ENCODE results near the gene MOB3A.
"Not testable (repeated sequence)": the region's sequence is repeated elsewhere in the genome, so short reads cannot be mapped to it uniquely, and the experiment has no call there.

MOB3A gene

DNA sequence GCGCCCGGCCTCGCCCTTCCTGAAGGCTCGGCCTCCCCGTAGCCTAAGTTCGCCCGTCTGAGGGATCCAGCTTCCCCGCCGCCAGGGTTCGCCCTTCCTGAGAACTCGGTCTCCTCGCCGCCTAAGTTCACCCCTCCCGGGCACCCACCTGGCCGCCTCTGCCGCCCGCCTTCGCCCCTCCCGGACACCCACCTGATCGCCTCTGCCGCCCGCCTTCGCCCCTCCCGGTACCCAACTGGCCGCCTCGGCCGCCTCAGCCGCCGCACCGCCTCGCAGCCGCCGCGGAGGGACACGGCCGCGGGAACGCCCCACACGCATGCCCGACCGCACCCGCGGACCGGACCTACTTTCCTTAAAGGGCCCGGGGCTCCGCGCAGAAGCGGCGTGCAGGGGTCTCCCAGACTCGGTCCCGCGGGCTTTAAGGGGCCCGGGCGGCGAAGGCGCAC is at the start of gene MOB3A:
Gene MOB3A, minus strand, starts transcription at position 293 of the 446 bp plus-strand sequence. CDS start 17,766 bp downstream, outside the sequence.
- DNase-seq, result peak; percentile 87

DNA sequence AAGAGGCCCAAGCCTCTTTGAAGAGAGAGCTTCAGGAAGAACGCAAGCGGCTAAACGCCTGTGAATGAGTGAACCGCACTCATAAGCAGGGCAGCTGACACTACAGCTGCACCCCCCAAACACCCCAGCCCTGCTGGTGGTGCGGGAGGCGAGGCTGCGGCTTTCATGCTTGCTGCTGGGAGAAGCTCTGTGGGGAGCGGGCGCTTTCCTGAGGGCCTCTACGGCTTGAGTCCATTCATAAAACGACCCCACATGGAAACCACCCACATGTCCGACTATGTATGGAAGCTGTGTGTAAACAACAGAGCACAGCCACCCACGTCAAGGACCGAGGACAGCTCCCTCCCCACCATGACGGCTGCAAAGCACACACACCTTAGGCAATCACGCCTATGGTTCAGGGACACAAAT is 49.7 kb upstream of the MOB3A start:
- DNase-seq, result no peak

DNA sequence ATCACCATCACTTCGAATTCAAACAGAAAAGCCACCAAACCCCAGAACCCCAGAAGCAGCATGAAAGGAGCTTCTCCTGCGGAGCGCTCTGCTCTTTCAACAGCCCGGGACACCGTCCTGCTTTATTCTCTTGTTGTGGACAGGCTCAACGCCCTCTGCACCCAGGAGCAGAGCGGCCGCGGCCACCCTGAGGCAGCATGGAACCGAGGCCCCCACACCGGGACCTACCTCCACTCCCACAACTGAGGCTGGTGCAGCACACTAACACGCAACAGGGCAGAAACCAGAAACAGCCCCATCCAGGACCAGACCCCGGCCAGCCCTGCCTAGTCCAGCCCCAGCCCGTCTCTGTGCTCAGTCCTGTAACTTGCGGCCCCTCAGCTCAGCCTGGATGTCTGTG is 48.1 kb upstream of the MOB3A start:
- DNase-seq, result no peak

DNA sequence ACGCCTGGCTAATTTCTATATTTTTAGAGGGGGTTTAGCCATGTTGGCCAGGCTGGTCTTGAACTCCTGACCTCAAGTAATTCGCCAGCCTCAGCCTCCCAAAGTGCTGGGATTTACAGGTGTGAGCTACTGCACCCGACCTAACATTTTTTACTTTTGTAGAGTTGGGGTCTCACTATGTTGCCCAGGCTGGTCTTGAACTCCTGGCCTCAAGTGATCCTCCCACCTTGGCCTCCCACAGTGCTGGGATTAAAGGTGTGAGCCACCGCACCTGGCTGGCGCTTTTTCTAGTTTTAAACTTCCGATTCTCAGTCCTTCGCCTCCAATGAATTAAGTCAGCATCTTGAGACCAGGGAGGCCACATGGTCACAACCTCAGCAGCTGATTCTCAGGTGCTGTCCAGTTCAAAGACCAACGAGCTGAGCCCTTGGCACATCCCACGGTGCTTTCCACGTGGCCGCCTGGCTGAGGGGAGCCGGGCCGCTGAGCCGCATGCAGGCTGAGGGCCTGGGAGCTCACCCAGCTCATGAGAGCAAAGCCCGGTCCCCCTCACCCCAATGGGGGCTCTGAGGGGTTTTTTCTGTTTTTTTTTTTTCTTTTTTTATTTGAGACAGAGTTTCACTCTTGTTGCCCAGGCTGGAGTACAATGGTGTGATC is 46.2 kb upstream of the MOB3A start:
- DNase-seq, result no peak

DNA sequence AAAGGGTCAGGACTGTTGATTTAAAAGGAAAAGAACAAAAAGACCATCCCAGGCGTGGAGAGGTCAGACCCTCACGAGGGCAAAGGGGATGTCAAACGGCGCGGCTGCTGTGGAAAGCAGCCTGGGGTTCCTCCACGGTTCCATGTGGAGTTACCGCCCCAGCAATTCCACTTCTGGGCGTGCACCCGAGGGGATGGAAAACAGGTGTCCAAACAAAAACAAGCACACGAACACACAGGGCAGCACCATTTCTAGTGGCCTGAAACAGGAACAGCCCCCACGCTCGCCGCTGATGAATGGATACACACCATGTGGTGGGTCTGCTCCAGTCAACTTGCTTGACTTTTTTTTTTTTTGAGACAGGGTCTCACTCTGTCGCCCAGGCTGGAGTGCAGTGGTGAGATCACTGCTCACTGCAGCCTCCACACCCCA is 44.0 kb upstream of the MOB3A start:
- no peak for DNase-seq

DNA sequence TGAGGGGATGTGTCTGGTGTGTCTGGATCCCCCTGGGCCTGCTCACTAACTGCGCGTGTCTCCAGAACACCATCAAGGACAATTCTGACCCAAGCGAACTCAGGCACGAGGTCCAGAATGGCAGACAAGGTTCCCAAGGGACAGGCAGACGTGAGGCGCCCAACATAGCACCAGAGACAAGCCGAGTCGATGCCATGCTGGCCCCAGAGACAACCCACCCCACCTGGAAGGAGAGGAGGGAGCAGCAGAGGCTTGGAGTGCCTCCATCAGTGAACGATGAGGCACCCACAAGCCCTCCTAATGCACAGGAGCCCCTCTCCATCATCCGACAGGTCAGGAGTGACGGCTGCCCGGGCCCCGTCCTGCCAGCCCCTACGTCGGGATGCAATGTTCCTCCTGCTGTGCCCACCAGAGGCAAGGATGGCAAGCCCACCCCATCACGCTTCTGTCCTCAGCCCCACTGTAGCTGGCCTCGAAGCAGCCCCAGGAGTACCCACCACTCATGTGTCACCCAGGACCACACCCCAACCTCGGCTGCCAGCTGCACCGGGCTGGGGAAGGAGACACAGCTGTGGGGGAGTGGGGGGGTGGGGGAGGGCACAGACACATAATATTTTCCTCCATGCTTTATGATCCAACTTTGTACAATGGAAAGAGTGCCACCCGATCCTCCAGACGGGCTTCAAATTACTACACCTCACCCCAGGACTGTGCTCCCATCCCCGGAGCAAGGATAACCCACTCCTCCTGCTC is 43.4 kb upstream of the MOB3A start:
- DNase-seq, result no peak

DNA sequence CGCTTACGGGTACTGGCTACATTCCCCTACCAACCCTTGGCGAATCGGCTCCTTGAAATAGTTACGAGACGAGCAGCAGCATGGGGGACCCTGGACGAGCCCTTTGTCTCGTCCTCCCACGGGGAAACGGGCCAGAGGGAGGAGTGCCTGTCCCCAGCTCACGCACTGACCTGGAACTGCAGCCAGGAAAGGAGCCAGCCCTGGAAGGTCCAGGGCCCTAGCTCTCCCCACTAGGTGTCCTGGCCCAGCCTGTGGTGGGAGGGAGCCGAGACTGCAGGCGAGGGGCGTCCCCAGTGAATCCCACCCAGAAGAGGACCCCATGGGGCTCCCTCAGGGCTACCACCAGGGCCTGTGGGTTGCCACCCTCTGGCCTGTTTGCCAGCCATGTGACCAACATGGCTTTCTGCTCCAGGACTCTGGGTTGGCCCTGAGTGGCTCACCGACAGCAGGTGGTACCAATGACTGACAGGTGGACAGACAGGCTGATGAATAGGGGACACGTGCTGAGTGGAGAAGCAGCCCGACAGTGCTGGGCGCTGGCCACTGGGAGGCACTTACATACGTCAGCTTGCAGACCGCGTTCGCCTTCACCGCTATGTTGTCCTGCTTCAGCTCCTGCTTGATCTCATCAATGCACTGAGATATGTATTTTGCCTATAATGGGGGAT is 42.1 kb upstream of the MOB3A start:
- DNase-seq, result no peak

DNA sequence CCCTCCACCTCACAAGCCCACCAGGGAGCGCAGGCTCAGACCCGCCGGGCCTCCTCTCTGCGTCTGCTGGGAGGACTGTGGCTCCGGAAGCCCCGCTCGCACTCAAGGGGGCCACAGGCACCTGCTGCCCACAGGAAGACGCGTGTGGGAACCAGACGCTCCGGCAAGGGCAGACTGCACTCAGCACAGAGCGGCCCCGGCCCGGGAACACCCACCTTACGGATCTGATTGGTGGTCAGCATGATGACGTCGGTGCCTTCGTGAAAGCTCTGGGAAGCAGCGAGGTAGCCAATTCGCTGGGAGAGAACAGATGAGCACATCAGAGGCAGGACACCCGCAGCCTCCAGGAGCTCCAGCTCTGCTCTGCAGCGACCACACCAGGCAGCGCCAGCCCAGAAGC is 40.7 kb upstream of the MOB3A start:
- no peak for DNase-seq

DNA sequence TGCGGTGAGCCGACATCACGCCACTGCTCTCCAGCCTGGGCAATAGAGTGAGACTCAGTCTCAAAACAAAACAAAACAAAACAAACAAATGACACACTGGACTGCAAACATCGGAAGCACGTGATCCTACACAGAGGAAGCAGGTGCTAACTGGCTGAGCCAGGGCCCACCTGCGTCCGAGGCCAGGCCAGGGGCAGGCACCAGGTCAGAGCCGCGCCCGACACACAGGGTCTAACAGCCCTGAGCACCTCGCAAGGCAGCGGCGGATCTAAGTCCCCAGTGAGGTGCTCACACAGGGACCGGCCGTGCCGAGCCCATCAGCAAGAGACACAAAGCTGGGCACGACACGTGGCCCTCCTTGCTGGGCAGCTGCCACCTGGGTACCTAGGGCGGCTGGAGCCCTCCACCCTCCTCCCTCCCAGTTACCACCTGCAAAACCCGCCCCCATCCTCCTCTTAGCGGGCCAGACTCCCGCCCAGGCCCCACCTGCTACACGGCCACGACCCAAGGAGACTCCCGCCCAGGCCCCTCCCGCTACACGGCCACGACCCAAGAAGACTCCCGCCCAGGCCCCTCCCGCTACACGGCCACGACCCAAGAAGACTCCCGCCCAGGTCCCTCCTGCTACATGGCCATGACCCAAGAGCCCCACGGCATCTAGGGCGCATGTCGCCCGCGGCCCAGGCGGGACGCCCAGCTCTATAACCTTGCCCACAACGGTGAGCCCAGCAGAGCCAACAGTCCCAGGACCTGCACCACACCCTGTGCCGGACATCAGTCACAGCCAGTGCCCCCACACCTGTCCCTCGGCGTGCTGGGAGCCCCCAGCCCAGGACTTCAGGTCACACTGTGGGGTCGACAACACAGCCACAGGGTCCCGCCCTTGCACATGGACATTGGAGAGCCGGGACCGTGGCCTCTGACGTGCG is 39.6 kb upstream of the MOB3A start:
- DNase-seq, result no peak

DNA sequence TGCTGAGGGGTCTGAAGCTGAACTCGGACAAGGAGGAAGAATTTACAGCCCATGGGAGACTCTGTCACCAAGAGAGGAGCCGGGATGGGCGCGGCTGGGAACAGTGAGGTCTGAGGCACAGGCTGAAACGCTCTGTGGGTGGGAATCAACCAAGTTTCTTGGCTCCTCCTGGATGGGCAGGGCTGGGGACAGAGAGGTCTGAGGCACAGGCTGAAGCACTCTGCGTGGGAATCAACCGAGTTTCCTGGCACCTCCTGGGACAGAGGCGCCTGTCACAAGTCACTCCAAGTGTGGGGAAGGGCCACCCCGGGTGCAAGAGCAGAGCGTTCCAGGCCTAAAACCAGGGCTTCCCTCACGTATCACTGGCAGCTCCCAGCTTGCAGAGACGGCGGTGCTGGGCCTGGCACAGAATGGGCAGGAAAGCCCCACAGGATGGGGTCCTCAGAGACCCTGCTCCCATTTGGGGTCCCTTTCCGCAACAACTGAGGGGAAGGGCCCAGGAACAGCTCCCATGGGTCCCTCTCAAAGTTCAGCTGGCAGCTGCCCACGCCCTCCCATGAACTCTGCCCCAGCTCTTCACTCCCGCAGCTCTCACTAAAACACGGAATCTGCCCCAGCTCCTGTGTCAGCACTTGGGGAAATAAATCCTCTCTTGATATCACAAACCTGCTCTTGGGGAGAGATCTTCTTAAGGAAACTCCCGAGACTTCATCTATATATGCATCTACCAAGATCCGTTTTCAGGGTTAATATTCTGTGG is 36.8 kb upstream of the MOB3A start:
- DNase-seq, result no peak

DNA sequence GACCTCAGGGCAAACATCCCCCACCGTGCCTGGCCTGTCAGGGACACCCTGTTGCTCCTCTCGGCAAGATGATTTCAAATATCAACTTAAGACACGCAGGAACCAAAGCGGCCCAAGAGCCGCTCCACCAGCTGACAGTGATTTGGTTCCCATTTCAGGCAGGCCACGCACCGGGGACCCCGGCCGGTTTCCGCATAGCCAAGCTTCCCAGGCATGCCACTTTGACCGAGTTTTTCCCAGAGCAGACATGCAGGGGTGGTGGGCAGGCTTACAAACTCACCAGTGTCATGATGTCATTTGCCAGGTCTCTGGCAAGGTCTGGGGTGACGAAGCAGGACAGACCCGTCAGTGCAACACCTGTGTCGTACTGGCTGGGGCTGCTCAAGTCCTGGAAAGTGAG is 36.1 kb upstream of the MOB3A start:
- no peak for DNase-seq

DNA sequence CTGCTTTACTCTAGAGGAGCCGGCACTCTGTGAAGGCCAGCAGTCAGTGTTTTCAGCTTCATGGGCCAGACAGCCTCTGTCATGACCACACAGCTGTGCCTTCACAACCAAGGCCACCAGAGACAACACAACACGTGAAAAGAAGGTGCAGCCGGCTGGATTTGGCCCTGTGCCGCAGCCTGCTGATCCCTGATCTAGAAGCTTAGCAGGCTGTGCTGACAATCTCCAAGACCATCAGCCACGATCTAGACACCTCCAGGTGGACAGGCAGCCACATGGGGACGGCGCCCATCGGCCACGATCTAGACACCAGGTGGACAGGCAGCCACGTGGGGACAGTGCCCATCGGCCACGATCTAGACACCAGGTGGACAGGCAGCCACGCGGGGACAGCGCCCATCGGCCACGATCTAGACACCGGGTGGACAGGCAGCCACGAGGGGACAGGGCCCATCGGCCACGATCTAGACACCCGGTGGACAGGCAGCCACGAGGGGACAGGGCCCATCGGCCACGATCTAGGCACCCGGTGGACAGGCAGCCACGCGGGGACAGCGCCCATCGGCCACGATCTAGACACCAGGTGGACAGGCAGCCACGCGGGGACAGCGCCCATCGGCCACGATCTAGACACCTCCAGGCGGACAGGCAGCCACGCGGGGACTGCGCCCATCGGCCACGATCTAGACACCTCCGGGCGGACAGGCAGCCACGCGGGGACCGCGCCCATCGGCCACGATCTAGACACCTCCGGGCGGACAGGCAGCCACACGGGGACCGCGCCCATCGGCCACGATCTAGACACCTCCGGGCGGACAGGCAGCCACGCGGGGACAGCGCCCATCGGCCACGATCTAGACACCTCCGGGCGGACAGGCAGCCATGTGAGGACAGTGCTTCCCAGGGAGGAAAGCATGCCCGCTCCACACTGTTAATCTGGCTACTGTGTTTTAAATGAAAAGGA is 35.2 kb upstream of the MOB3A start:
- DNase-seq, result not testable (repeated sequence)

DNA sequence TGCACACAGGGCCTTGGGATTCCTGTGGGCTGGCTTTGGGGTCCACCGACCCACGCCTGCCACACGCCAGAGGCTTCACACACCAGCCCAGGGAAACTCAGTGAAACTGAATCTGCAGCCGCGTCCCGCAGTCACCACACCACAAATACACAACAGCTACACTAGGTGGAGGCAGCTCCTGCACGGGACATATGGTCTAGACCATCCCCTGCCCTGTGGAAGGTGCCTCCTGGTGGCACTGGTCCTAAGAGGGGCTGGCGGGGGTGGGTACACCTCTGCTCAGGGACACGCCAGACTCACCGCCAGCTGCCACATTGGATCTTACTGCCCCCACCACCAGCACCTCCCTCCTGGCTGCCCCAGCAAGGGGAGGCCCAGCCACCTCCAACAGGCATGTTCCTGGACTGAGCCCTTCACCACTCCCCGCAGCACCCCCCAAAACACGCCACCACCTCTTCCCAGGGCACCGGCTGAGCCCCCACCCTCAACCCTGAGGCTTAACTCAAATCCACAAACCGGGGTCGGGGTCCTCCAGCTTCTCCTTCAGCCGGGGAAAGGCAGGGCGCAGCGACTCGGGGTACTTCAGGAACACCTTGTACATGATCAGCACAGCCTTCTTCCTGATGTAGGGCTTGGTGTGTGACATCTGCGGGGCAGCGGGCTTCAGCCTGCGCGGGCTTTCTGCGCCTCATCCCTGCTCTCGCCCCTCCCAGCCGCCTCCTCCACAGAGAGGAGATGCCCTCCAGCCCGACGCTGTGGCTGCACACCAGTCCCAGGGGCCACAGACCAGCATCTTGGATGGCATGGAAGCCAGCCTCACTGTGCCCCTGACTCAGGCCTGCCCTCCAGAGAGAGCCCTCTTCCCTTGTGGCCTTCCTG is 34.0 kb upstream of the MOB3A start:
- no peak for DNase-seq

DNA sequence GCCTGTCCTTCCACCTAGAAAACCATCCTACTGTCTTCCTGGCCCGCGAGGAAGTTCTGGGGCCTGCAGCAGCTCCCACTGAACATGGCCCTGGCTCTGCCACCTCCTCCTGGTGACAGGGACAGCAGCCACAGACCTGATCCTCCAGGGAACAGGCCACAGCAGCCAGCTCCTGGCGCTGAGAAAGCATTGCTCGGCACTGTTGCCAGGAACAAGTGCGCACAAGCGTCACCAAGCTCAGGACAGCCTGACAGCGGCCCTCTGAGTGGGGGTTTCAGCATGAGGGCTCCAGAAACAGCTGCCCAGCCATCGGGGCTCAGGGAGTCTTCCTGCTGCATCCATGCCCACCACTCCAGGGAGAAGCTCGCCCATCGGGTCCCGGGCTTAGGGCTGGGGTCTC is 33.4 kb upstream of the MOB3A start:
- DNase-seq, result no peak

DNA sequence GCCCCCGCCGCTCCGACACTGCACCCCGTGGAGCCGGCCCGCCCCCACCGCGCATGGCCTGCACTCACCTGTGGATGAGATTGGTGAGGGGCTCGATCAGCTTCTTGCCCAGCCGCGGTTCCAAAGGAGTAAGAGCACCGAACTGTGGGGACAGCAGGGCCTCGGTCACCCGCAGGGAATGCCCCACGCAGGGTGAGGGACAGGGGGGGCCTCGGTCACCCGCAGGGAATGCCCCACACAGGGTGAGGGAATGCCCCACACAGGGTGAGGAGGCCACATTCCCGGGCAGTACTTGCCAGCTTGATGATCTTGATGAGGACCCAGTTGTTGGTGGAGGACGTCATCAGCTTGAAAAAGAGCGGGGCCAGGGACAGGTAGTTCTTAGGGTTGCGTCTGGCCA is 32.9 kb upstream of the MOB3A start:
- DNase-seq, result no peak

DNA sequence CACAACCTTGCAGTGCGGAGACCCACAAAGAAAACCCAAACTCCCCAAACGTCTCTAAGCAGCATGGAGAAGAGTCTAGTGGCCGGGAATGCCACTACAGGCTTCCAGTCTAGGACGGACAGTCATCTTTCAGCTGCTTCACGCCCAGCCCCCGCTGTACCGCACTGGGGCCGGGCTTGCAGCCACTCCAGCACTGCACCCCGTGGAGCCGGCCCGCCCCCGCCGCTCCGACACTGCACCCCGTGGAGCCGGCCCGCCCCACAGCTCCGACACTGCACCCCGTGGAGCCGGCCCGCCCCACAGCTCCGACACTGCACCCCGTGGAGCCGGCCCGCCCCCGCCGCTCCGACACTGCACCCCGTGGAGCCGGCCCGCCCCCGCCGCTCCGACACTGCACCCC is 32.1 kb upstream of the MOB3A start:
- not testable (repeated sequence) for DNase-seq

DNA sequence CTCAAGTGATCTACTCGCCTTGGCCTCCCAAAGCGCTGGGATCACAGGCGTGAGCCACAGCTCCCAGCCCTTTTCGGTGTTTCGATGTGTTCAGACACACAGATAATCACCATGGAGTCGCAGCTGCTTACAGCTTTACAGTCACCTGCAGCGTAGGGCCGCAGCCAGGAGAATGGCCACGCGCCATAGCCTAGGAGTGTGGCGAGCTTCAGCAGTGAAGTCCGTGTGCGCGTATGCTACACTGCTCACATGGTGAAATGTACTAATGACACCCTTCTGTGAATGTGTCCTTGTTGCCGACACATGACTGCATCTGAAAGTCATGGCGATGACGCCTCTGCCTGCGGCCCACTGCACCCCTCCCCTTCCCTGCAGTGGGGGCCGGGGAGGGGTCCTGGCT is 31.6 kb upstream of the MOB3A start:
- no peak for DNase-seq

DNA sequence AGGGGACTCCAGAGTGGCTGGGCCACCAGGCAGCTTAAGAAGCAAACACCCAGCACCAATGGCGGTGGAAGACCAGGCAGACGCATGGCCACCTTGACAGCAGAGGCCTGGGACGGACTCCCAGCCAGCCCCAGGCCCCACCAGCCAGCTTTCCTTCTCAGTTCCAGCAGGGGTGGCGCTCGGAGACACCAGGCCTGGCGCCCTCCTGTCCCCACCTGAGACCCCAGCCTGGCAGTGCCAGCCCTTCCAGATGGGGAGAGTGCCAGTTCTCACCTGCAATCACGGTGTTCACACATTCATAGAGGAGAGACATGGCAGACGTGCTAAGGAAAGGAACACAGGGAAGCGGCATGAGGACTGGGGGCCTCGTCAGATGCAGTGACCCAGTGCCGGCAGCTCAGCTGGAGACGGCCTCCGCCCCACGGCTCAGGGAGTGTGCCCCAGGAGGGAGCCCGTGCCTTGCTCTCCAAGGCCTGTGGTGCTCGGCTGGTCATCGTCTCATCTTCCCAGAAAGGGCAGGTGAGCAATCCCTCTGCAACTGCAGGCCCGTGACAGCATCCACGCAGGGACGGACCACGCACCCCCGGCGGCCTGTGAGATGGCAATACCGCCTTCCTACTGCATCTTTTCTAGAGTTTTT is 30.9 kb upstream of the MOB3A start:
- no peak for DNase-seq

DNA sequence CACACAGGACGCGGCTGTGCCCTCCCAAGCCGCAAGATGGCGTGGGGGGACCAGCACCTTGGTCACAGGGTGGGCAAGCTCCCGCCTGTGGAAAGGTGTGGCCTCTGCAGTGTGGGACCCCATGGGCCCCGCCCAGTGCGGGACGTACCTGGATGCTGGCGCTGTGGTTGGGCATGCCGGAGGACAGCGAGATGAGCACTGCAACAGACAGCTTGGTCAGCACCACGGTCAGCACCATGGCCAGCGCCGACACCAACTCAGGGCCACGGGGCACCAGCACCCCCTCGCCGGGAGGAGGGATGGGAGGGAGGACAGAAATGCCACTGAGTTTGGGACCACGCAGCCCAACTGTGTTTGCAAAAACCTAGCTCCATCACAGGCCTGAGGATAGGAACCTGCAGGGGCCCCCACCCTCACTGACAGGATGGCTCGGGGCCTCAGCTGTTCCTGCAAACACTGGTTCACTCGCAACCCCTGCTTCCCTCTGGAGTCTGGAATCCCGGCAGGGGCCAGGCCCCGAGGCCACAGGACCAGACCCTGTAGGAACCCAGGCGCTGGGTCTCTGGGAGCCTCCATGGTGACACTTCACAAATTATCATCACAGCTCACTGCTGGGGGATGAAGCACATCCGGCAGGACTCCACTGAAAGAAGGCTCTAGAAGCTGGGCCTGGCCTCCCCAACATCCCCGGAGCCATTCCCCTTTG is 27.7 kb upstream of the MOB3A start:
- DNase-seq, result no peak
